ENCODE results near the gene ADAR.

The ADAR gene

DNA sequence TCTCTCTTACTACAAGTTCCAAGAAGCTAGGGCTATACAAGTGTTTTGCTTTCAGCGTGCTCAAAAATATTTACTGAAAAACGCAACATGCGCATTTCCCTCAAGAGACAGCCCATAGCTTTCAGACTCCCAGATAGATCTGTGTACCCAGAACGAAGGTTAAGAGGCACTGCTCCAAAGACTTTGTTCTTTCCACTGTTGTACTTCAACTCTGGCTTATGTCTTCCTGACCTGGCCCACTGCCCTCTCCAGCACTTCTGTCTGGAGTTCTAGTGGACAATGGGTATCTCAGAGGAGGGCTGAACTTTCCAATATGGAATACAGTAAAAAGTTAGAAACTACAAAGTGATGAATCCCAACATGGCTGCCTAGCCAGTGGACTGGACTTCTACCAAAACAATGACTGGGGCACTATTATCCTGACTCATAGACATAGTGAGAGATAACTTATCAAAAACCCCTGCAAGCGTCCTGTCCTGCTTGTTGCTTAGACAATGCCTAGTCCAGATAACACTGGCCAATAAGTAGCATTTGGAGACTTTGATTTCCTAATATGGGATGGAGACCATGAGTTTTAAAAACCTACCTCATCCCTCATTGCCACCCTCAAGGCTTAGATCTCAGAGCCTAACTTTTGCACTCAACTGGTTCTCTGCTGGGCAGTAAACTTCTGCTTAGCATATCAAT is 8.8 kb upstream of the ADAR start:
- DNase-seq: no peak

DNA sequence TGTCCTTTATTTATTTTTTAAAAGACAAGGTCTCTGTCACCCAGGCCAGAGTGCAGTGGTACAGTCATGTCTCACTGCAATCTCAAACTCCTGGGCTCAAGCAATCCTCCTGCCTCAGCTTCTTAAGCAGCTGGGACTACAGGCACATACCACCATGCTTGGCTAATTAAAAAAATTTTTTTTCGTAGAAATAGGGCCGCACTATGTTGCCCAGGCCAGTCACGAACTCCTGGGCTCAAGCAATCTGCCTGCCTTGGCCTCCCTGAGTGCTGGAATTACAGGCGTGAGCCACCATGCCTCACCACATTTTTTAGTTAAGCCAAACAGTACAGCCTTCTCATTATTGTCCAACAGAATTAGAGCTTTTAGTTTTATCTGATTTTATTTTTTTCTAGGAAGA is 7.4 kb upstream of the ADAR start:
- DNase-seq: no peak

DNA sequence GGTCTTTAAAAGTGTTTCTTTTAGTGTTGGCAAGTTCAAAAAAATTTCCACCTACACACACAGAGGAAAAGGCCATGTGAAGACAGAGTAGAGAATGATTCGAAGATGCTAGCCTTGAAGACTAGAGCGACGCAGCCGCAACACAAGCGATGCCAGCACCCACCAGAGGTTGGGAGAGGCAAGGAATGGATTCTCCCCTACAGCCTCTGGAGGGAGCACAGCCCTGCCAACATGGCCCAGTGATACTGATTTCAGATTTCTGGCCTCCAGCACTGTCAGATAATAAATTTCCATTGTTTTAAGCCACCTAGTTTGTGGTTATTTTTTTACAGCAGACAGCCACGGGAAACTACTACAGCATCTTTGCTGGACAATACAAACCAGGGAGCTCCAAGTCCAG is 6.9 kb upstream of the ADAR start:
- no peak for DNase-seq

DNA sequence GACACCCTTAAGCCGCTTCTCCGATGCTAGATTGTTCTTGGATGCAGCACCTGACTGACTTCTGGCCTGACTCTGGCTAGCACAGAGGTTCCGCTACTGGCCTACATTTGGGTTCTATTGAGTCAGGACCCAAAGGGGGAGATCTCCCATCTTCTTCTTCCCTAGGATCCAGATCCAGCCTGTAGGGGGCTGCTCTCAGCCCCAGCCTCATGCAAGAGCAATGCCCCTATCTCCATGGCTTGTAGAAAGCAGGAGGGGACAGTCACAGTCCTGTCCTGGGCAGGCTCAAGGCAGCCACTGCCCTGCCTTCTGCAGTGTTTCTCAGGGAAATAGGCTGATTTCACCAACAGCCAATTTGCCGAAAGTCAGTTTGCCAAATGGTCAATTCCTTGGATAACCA is 6.3 kb upstream of the ADAR start:
- no peak for DNase-seq

DNA sequence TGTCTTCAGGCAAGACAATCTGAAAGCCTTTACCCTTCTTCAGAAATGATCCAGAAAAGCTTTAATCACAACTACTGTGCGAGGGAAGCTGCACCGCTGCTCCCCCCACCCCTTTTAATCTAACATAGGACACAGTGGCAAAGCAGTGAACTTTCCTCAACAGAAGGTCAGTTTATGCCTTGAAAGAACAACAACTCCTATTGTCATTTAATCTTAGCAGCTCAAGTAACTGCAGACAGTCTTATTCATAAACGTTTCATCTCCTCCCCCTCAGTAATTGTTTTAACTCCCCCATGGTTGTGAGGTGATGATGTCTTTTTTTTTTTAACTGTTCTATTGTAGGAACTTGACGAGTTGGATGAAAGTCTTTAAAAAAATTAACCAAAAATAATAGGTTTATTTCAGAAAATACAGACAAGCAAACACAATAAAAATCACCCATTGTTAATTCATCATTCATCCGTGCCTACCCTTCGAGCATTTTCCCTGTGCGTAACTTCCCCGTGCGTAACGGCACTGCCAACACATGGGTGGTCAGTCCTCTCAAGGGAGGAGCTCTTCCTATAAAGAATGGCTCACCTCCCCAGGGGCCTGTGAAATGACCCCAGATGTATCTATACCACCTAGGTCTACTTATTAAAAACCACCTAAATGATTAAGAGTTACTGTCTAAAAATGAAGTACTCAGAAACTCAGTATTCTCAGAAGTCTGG is 3.3 kb upstream of the ADAR start:
- DNase-seq: no peak

DNA sequence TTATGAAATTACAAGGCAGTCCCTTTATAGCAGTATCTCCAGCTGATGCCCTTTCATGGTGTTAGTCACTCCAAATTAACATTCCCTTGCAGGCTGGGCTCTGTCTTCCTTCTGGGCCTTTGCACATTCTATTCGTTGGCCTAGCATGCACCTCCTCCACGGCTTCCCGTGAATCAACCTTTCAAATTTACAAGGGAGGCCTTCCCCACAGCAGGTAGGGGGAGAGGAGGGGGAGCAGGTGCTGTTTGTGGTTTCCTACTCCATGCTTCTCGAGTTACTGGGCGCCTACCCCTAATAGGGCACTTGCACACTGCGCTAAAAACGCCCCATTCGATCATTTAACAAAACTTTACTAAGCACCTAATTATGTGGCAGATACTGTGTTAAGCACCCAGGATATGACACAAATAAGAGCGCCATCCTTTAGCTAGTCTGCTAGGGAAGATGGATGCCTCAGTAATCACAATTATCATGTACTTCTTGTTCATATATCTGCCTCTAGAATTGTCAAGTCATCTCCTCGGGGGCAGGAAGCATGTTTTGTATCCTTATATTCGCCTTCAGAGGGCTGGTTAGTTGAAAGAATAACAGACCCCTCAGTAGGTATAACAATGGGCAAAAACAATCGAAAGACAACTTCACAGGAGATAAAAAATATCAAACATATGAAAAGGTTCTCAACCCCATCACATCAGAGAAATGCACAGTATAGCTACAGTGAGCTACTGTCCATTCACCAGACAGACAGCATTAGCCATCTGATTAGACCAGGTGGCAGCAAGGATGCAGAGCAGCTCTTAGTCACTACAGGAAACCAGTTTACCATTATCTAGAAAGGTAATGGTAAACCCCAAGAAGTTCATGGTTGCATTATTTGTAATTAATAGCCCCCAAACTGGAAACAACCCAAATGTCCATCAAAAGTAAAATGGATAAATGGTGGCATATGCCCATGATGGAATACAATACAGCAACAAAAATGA is 1.7 kb upstream of the ADAR start:
- no peak for DNase-seq

DNA sequence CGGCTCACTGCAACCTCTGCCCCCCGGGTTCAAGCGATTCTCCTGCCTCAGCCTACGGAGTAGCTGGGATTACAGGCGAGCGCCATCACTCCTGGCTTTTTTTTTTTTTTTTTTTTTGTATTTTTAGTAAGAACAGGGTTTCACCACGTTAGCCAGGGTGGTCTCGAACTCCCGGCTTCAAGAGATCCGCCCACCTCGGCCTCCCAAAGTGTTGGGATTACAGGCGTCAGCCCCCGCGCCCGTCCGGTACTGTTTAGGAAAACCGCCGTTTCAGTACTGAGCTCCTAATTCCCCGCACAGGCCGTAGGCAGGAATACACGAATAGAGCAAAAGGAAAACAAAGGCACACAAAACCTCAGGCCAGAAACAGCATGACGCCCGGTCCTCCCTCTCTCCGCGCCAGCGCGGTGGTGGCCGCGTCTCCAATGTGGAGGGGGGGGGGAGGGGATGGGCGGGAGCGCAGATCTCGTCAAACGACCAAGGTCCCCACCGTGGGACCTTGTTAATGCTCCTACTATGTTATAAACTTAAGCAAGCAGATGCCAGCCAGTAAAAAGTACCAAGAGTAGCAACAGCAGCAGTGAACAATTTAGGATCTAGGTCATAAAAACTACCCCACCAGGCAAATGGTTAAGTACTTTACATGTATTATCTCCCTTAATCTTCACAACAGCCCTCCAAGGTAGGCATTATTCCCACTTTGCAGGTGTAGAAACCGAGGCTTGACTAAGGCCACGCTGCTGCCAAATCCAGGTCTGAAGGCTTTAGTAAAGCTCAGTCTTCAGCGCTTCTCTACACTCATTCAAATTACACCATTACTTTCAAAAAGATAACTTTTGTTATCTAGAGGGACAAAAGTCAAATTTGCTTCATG is 648 bp upstream of the ADAR start:
- peak; percentile 46 for DNase-seq

DNA sequence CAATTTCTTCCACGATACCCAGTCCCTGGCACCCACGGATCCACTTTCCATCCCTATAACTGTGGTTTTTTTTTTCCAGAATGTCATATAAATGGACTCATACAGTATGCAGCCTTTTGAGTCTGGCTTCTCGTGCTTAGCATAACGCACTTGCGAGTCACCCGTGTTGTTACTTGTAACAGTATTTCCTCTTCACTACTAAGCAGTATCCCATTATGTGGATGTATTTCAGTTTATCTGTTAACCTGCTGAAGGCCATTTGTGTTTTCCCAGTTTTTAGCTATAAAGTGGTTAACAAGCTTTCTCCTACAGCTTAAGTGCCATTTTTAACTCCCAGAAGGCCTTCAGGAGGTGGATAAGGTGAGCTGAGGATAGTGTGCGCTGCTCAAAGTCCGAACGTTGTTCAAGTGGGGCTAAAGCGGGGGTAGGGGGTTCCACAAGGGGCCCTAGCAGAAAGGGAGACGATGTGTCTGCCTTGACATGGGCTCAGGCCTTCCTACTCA is 829 bp downstream of the ADAR start:
- DNase-seq: no peak

DNA sequence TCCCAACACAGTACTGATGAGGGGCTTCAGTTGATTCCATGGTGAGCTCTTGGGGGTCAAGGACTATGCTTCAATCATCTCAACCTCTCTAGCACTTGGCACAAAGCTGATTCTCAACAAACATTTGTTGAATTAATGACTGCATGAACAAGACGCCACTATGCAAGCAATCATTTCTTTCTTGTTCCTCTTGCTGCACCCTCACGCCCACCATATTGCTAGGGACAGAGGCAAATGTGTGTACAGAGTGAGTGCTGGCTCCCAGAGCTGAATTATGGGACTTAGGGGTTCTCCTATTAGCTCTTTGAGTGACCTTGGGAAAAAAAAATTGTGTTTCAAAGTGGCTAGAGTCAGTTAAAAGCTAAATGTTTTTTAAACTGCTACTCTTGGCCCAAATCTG is 2.5 kb downstream of the ADAR start:
- peak; percentile 54 for DNase-seq

DNA sequence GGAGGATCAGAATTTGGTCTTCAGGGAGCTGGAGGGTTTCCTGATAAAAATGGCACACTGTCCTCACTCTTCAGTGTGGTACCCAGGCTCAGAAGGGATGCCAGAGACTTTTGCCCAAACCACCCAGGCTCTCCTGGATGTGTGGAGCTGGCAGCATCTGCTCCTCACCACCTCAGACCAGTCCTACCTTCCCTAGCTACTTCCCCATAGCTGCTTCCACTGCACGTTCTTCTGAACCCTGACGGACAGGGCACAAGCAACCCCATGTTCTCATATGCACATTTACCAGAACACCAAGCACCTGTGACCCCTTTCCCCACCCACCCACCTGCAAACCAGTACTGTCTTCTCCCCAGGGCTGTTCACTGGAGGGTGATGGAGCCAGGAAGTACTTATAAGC is 4.7 kb downstream of the ADAR start:
- DNase-seq: no peak

DNA sequence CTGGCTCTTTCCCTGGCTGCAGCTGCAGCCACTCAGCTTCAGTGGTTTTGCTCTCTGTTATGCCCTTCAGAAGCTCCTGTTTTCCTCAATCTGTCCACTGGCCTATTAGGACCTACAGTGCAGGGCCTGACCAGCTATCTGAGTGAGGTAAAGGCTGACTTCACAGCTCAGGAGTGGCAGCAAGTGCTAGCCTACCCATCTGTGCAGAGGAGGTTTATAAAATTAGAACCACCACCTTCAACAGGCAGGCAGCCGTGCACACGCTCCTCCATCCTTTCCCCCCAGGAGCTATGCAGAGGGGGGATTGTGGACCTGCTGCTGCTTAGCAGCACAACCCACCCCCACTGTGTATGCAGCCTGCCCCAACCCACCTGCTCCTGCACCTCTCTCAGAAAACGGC is 8.3 kb downstream of the ADAR start:
- no peak for DNase-seq

DNA sequence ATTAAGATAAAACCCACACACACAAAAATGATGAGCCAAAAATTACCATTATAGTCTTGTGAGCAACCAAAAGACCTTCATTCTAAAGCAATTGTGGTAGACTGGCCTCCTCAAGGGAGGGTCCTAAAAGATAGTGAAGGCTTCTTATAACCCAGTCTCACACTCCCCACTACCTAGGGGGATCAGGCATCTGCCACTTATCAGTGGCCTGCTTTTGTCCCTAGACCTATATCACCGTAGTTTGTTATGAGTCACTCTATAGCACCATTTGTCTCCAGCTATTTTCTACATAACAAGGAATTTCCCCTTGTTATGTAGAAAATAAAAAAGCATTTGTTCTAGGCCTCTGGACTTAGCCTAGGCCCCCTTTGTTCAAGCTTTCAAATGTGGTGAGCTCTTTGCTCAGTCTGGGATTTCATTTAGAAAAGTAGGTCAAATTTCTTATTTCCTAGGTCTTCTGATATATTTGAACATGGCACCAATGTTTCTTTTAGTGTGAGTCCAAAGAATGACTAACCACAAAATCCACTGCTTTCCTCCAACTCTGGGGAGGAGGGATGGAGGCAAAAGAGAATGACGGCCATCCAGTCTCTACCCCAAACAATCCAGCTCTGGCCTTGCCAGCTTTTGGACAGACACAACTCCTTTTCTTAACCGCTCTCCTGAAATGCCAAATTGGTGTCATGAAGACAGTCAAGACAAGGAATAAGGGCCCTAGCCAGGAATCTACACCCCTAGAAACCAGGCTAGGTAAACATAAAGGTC is 8.9 kb downstream of the ADAR start:
- DNase-seq: no peak

DNA sequence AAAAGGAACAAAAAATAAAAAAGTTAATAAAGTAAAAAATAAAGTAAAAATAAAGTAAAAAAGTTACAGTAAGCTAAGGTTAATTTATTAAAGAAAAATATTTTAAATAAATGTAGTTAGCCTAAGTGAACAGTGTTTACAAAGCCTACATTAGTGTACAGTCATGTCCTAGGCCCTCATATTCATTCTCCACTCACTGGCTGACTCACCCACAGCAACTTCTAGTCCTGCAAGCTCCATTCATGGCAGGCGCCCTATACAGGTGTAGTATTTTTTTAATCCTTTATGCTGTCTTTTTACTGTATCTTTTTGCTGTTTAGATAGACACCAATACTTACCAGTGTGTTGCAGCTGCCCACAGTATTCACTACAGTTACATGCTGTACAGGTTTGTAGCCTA is 12.4 kb downstream of the ADAR start:
- DNase-seq: no peak

DNA sequence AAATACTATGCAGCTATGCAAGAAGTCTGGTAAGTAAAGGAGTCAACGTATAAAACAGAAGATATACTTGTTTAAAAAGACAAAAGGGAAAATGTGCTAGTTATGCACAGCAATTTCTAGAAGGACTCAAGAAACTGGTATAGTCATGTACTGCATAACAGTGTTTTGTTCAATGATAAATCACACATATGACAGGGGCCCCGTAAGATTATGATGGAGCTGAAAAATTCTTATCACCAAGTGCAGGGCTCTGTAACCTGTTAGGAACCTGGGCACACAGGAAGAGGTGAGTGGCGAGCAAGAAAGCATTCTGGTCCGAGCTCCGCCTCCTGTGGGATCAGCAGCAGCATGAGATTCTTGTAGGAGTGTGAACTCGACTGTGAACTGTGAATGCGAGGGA is 13.2 kb downstream of the ADAR start:
- no peak for DNase-seq

DNA sequence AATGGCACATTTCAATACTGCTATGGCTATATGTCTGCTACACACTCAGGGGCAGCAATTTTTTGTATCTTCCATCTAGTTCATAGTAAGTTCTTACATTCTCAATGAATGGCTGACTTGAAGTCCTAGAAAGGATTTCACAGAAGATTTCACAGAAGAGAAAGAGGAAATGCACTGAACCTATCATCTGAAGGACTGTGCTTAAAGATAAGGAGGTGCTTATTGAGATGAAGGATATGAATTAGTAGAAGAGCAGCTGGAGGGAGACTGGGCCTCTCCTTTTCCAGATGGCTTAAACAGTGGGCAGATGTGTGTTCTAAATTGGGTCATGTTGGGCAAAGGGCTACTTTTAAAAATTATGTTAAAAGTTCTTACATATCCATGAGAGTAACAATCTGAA is 14.6 kb downstream of the ADAR start:
- no peak for DNase-seq

DNA sequence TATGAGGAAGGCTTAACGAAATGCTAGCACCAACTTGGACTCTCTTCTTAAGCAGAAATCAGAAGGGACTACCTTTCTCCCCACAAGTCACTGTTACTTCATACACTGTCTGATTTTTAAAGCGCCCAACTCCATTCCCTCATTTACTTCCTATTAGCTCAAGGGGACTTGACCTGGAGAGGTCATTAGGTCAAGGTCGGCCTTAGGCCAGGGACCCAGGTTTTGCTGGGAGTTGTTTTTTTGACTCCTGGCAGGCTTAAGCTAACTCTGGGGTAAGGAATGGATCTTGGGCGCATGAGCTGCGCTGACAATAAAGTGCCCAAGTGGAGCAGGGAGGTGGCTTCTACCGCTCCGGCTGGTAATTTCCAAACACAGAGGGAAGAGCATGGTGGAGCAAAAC is 16.8 kb downstream of the ADAR start:
- DNase-seq: no peak

DNA sequence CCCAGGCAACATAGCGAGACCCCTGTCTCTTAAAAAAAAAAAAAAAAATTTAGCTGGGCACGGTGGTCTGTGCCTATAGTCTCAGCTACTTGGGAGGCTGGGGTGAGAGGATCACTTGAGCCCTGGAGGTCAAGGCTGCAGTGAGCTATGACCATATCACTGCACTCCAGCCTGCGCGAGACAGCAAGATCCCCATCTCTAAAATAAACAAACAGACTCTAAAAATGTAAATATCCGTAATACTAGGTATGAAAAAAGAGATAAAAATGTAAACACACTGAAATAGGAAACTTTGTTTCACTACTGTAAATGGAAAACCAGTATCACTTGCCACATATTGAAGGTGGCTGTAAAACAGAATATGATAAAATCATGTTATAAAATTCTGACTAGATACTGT is 17.2 kb downstream of the ADAR start:
- no peak for DNase-seq

DNA sequence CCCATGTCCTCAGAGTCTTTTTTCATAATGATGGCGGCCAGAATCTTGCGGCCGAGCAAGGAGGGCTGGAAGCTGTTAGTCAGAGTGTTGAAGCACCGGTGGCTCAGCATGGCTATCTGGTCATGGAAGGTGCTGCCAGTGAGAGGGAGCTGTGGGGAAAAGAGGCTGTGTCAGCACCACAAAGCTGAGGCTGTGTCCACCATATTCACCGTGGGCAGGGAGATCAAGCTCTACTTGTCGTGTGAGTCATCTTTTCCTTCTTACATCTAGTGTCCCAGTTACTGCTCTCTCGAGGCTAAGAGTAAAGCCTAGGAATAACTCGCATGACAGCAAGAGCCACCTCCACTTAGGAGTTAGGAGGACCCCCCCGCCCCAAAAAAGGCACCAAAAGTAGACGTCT is 18.2 kb downstream of the ADAR start:
- no peak for DNase-seq

DNA sequence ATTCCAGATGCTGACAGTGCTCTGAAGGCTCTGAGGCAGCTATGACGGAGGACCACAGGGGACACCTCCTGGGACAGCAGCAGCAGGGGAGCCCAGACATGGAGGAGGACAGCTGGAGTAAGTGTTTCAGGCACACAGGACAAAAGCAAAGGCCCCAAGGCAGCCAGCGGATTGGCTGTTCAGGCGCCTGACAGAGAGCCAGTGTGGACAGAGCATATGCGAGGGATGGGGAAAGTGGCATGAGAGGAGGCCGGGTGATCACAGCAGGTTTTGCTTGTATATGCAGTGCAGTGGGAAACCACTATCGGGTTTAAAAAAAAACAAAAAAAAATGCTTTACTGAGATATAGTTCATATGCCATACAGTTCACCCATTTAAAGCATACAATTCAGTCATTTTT is 21.3 kb downstream of the ADAR start:
- DNase-seq: no peak

DNA sequence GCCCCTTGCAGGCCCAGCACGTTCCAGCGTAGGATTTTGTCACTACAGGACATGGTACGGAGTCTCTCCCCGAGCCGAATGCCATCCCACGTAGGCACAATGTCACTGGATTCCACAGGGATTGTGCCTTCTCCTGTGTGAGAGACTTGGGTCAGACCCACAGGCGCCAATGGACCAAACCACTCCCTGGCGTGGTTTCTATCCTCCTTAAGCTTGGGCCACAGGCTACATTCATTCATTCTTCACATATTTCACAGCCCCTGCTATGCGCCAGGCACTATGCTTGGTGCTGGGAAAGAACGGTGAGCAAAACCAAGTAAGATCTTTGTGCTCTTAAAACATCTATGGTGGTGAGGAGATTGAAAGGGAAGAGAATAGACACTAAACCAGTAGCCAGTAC is 21.8 kb downstream of the ADAR start:
- no peak for DNase-seq

DNA sequence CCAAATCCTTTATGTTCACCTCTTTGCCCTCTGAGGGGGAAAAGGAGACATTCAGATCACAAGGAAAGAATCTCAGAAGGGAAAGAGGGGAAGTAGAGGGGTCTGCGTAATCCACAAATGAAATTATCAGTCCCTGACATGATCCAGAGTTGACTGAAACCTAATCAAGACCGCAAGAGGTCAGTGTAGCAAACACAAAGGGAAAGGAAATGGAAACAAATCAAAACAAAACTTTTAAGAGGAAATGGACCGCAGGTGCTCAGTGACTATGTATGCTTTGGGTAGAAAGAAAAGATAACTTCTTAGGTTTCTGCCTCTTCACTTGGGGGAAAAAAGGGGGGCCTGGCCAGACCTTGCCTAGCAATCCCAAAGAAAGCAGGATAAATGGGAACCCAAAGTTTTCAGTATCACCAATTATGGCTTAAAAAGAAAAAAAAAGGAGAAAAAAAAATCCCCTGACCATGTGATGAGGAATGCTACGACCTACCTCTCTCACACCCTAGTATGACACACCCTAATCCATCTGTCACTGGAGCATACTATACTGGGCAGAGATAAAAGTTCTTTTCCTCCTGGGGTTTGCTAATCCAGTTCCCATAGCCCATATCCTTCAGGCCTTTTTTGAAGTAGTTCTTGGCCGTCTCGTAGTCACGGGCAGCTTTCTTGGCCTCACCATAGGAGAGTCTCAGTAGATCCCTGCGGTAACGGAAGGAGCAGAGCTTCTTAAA is 23.6 kb downstream of the ADAR start:
- no peak for DNase-seq
